Ishikawa (cell line): ENCODE results near the gene TRMT10B.

ENCODE experiments used
- CEBPB ChIP-seq: IDR thresholded peaks from 2 replicates; pipeline ENCODE4 v1.6.1; 2012
- CREB1 ChIP-seq: IDR thresholded peaks from 2 replicates; pipeline ENCODE4 v1.6.1; 2012; ENCODE audit warnings: low read depth
- EGR1 ChIP-seq: IDR thresholded peaks from 2 replicates; pipeline ENCODE4 v1.6.1; 2012
- EP300 ChIP-seq: IDR thresholded peaks from 2 replicates; pipeline ENCODE4 v1.6.1; 2012; ENCODE audit warnings: borderline replicate concordance
- FOXM1 ChIP-seq: IDR thresholded peaks from 2 replicates; pipeline ENCODE4 v1.6.1; 2012; ENCODE audit warnings: low read depth, borderline replicate concordance
- NFIC ChIP-seq: IDR thresholded peaks from 2 replicates; pipeline ENCODE4 v1.6.1; 2012
- RAD21 ChIP-seq: IDR thresholded peaks from 2 replicates; pipeline ENCODE4 v1.6.1; 2012; ENCODE audit warnings: low read depth
- REST ChIP-seq: IDR thresholded peaks from 2 replicates; pipeline ENCODE4 v1.6.1; 2012; ENCODE audit warnings: low read depth, mild to moderate bottlenecking
- TAF1 ChIP-seq: IDR thresholded peaks from 2 replicates; pipeline ENCODE4 v1.6.1; 2012; ENCODE audit warnings: low read depth, mild to moderate bottlenecking
- TCF12 ChIP-seq: IDR thresholded peaks from 2 replicates; pipeline ENCODE4 v1.6.1; 2012; ENCODE audit warnings: low read depth
- TEAD4 ChIP-seq: IDR thresholded peaks from 2 replicates; pipeline ENCODE4 v1.6.1; 2012
- YY1 ChIP-seq: IDR thresholded peaks from 2 replicates; pipeline ENCODE4 v1.6.1; 2012; ENCODE audit warnings: low read depth
- ZBTB7A ChIP-seq: IDR thresholded peaks from 2 replicates; pipeline ENCODE4 v1.6.1; 2012; ENCODE audit warnings: low read depth
- TF ChIP-seq, protein P1 (sequence below): IDR thresholded peaks from 2 replicates; pipeline ENCODE4 v1.6.1; 2012
- TF ChIP-seq, protein P2 (sequence below): IDR thresholded peaks from 2 replicates; pipeline ENCODE4 v1.6.1; 2012

Gene TRMT10B

DNA sequence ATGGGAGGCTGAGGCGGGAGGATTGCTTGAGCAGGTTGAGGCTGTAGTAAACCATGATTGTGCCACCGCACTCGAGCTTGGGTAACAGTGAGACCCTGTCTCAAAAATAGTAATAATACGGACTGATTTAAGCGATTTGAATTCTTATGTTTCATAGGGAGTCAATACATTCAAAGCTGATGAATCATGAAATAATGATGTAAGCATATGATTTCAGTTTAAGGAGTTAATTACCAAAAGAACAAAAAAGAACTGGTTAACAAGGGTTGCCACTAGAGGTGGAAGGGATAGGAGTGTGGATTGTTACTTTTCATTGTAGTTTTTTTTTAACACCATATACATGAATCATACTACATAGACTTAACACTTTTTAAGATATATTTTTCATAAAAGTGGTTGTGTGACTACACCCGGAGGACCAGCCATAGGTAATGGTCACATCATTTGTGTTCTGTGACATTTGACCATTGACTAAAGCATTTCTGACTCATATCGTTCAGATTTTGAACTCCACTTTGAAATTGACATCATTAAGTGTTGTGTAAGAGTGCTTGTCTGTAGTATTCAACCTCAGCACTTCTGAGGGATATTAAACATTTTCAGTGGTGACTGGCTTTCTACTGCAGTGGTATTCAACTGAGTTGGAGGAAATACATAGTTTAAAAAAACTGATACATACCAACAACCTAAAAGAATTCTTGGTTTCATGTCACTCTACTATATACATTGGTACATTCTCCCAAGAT, 7.0 kb downstream of the TRMT10B start:
- TF ChIP-seq CREB1 = no peak

GRCh38 chr9:37761511-37761910, 7.9 kb downstream of the TRMT10B start:
- TF ChIP-seq RAD21 (no peak), FOXM1 (no peak), CEBPB (no peak), TEAD4 (no peak), CREB1 (no peak), TCF12 (no peak), EGR1 (no peak), NFIC (no peak), EP300 (no peak), ZBTB7A (no peak), REST (no peak), TAF1 (no peak), YY1 (no peak)
- TF ChIP-seq, protein P1, sequence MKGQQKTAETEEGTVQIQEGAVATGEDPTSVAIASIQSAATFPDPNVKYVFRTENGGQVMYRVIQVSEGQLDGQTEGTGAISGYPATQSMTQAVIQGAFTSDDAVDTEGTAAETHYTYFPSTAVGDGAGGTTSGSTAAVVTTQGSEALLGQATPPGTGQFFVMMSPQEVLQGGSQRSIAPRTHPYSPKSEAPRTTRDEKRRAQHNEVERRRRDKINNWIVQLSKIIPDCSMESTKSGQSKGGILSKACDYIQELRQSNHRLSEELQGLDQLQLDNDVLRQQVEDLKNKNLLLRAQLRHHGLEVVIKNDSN = no peak
- TF ChIP-seq, protein P2, sequence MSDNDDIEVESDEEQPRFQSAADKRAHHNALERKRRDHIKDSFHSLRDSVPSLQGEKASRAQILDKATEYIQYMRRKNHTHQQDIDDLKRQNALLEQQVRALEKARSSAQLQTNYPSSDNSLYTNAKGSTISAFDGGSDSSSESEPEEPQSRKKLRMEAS = no peak

GRCh38 chr9:37769306-37769705, 15.7 kb downstream of the TRMT10B start:
- TF ChIP-seq CREB1 (no peak), TCF12 (no peak), NFIC (no peak), CEBPB (no peak), TEAD4 (no peak), RAD21 (no peak), TAF1 (no peak), EGR1 (no peak), REST (no peak), EP300 (no peak), YY1 (no peak), ZBTB7A (no peak), FOXM1 (no peak)
- TF ChIP-seq, protein P1 = no peak
- TF ChIP-seq, protein P2 = no peak

DNA sequence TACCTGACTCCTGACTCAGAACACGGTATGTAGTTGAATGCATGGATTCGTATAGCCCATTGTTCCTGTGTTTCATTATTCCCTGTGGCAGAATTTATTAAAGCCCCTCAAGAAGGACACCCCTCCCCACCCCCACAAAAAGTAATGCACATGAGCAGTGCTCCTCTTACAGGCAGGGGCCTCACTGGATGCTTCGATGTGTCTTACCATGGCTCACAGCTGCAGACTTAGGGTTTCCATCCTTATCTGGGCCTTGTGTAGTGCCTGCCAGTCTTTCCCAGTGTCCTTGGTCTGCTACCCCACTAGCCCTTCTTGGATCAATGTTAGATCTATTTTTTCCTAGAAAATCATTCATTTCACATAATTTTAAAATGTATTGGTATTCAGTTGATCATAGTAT, 16.4 kb downstream of the TRMT10B start:
- TF ChIP-seq NFIC (no peak), TCF12 (no peak), EP300 (no peak), TEAD4 (no peak), REST (no peak), TAF1 (no peak), RAD21 (no peak)
- TF ChIP-seq, protein P1 = no peak
